NCI-H1436 treated with DMSO at 0.1 percent for 48 hours (cell line): Measurements from ENCODE around the gene RBM6.

Experiments used
- DNase-seq: peaks from one replicate; lab custom pipeline; 2025; lab: John Stamatoyannopoulos, UW

RBM6 gene

GRCh38 chr3:50126287-50127211 is 186.6 kb downstream of the RBM6 start:
- no peak for DNase-seq
